Measurements from ENCODE around the gene ADGB. TPM values are rescaled to one million over a fixed set of nuclear protein-coding genes. Genes with fewer than 3 reads are reported as not detected.

The ADGB gene
- total and polyA plus RNA-seq, 2 of the 13 experiments (the other 11 are each of a cell fraction or from before 2014, with no cell fraction given), result not detected

GRCh38 chr6:146827216-146827928 lies 228.6 kb downstream of the ADGB start (continued):
- no peak for TF ChIP-seq GMEB2 (CRISPR knock-in tag; IDR thresholded peaks at IDR 0.05; ENCODE audit: low read depth)
- no peak for TF ChIP-seq CEBPG (CRISPR knock-in tag; IDR thresholded peaks at IDR 0.05)
- TF ChIP-seq ZBTB44 (CRISPR knock-in tag; IDR thresholded peaks at IDR 0.05), result no peak
- no peak for TF ChIP-seq ZMYM4 (CRISPR knock-in tag; IDR thresholded peaks at IDR 0.05)
- TF ChIP-seq YEATS4 (CRISPR knock-in tag; IDR thresholded peaks at IDR 0.05; ENCODE audit: borderline replicate concordance), result no peak

- in situ Hi-C loops (cut with HindIII; ENCODE audit: extremely low pct_ligation_motif_present, low pct_unique_long_range_greater_than_20kb), result no loop called here
- H3K79me2 ChIP-seq (ENCODE audit: insufficient read depth, low read length), result no peaks in the 10 kb centered on the region
- H4K20me1 ChIP-seq (ENCODE audit: insufficient read depth, low read length), result no peaks in the 10 kb centered on the region; the same call in 1 of the 2 replicates
- H3K4me1 ChIP-seq (ENCODE audit: insufficient read depth, low read length), result no peaks in the 10 kb centered on the region
- no peak overlapping the region for H3K9ac ChIP-seq (ENCODE audit: insufficient read depth, low read depth, low read length)
- intact Hi-C loops (cut with micrococcal nuclease; ENCODE audit: unreplicated experiment), result no loop called here
- FAIRE-seq (no peak), ATAC-seq (no peak), DNase-seq (ENCODE audit: low spot score) (no peak)
- no peak overlapping the region for H3K27ac ChIP-seq (ENCODE audit: extremely low read length, insufficient read depth, low read length)
- H2AFZ ChIP-seq (ENCODE audit: low read length), result no peak overlapping the region
- no TSS peak for BruUV-seq (replicated peaks)
- ChIA-PET CTCF (ENCODE audit: low intra/inter-chr PET ratio, low total read pairs) (no interaction called here), POLR2A (no interaction called here)
- 6% methylated on average over 1 of the region's 1 CpG for WGBS (ENCODE audit: low lambda C conversion rate)
- H3K4me2 ChIP-seq (ENCODE audit: low read depth, low read length), result no peak overlapping the region
- H3K9me3 ChIP-seq (ENCODE audit: low read length), result no peaks in the 10 kb centered on the region
- no peaks in the 10 kb centered on the region for H3K27me3 ChIP-seq (ENCODE audit: control insufficient read depth in 1 of 2, insufficient read depth in 2 of 2, low read length in 2 of 2)
- no peaks in the 10 kb centered on the region for H3K36me3 ChIP-seq (replicated peaks in 1 of 2; ENCODE audit: control insufficient read depth in 1 of 2, insufficient read depth in 2 of 2, low read length in 2 of 2)
- H3K4me3 ChIP-seq (replicated peaks in 1 of 3; ENCODE audit: insufficient read depth in 1 of 3, low read depth in 2 of 3, low read length in 3 of 3), result no peak overlapping the region
- TF ChIP-seq DMAP1 (CRISPR knock-in tag; IDR thresholded peaks at IDR 0.05) (no peak), PAWR (CRISPR knock-in tag; IDR thresholded peaks at IDR 0.05; ENCODE audit: borderline replicate concordance) (no peak), ZBTB3 (CRISPR knock-in tag; IDR thresholded peaks at IDR 0.05; ENCODE audit: borderline replicate concordance, low read depth) (no peak), MNT (IDR thresholded peaks at IDR 0.05) (no peak), ATF4 (CRISPR knock-in tag; IDR thresholded peaks at IDR 0.05) (no peak), ZNF232 (CRISPR knock-in tag; IDR thresholded peaks at IDR 0.05; ENCODE audit: borderline replicate concordance) (no peak), ZNF709 (CRISPR knock-in tag; IDR thresholded peaks at IDR 0.05) (no peak), GABPA (IDR thresholded peaks at IDR 0.05; ENCODE audit: low read depth, low read length) (no peak), GABPA (CRISPR knock-in tag; IDR thresholded peaks at IDR 0.05; ENCODE audit: low read depth) (no peak), SRSF9 (IDR thresholded peaks at IDR 0.05; ENCODE audit: borderline replicate concordance, insufficient read depth, low read depth, low read length, poor library complexity, severe bottlenecking) (no peak), DDIT3 (CRISPR knock-in tag; IDR thresholded peaks at IDR 0.05) (no peak)
These were observed 231.2 kb downstream of the ADGB start for GRCh38 chr6:146829792-146830565.

Data from HepG2 (cell line).